ENCODE measurements around the gene CCL2. TPM values are rescaled to one million over a fixed set of nuclear protein-coding genes. Genes with fewer than 3 reads are reported as not detected.

CCL2 gene
- total RNA-seq, 1 donor from 2014 or later: not detected

DNA sequence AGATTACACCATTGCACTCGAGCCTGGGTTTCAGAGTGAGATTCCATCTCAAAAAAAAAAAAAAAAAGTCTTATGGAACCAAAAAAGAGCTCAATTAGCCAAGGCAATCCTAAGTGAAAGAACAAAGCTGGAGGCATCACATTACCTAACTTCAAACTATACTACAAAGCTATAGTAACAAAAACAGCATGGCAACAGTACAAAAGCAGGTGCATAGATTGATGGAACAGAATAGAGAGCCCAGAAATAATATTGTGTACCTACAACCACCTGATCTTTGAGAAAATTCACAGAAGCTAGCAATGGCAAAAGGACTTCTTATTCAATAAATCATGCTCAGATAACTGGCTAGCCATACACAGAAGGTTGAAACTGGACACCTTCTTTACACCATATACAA is 24.7 kb upstream of the CCL2 start:
- Mint-ChIP-seq H3K27me3 (no peaks in the 10 kb centered on the region), H3K4me3 (ENCODE audit: low read depth) (no peak overlapping the region), H3K36me3 (ENCODE audit: insufficient read depth) (no peaks in the 10 kb centered on the region), H3K4me1 (ENCODE audit: low read depth) (peaks cover 7% of the 10 kb centered on the region), H3K27ac (no peak overlapping the region), H3K9me3 (ENCODE audit: low read depth) (peaks cover 12% of the 10 kb centered on the region)
- no peak for DNase-seq (ENCODE audit: low spot score, unreplicated experiment)
- TF ChIP-seq, protein P1, sequence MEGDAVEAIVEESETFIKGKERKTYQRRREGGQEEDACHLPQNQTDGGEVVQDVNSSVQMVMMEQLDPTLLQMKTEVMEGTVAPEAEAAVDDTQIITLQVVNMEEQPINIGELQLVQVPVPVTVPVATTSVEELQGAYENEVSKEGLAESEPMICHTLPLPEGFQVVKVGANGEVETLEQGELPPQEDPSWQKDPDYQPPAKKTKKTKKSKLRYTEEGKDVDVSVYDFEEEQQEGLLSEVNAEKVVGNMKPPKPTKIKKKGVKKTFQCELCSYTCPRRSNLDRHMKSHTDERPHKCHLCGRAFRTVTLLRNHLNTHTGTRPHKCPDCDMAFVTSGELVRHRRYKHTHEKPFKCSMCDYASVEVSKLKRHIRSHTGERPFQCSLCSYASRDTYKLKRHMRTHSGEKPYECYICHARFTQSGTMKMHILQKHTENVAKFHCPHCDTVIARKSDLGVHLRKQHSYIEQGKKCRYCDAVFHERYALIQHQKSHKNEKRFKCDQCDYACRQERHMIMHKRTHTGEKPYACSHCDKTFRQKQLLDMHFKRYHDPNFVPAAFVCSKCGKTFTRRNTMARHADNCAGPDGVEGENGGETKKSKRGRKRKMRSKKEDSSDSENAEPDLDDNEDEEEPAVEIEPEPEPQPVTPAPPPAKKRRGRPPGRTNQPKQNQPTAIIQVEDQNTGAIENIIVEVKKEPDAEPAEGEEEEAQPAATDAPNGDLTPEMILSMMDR (IDR thresholded peaks at IDR 0.05; ENCODE audit: unreplicated experiment): no peak

DNA sequence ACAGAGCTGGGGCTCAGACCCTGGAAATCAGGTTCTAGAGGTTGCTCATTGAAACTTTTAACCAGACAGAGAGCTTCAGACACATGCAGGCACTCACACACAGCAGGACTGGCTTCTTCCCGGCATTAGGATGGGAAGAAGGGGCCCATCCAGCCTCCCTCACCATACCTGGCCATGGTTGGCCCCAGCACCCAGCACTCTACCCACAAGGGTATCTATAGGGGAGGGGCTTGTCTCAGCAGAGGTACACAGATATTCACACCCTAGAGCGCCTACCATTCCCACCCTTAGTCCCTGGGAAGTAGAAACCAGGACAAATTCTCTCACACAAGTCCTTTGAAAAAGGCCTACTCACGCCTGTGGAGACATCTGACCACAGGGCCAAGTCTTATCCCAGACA is 20.5 kb upstream of the CCL2 start:
- H3K36me3 Mint-ChIP-seq (ENCODE audit: insufficient read depth): no peaks in the 10 kb centered on the region
- H3K4me1 Mint-ChIP-seq (ENCODE audit: low read depth): peaks cover 9% of the 10 kb centered on the region
- no peak overlapping the region for H3K27ac Mint-ChIP-seq
- TF ChIP-seq, protein P1 (IDR thresholded peaks at IDR 0.05; ENCODE audit: unreplicated experiment): no peak
- no peak for DNase-seq (ENCODE audit: low spot score, unreplicated experiment)
- H3K4me3 Mint-ChIP-seq (ENCODE audit: low read depth): no peak overlapping the region
- H3K9me3 Mint-ChIP-seq (ENCODE audit: low read depth): peaks cover 10% of the 10 kb centered on the region
- H3K27me3 Mint-ChIP-seq: no peaks in the 10 kb centered on the region

GRCh38 chr17:34235389-34236028 is 19.6 kb upstream of the CCL2 start:
- peaks cover 9% of the 10 kb centered on the region for H3K4me1 Mint-ChIP-seq (ENCODE audit: low read depth)
- peaks cover 7% of the 10 kb centered on the region for H3K9me3 Mint-ChIP-seq (ENCODE audit: low read depth)
- DNase-seq (ENCODE audit: low spot score, unreplicated experiment): no peak
- H3K27me3 Mint-ChIP-seq: peaks cover 2% of the 10 kb centered on the region
- TF ChIP-seq, protein P1 (IDR thresholded peaks at IDR 0.05; ENCODE audit: unreplicated experiment): no peak
- H3K36me3 Mint-ChIP-seq (ENCODE audit: insufficient read depth): no peaks in the 10 kb centered on the region
- no peak overlapping the region for H3K27ac Mint-ChIP-seq
- H3K4me3 Mint-ChIP-seq (ENCODE audit: low read depth): no peak overlapping the region

- Mint-ChIP-seq H3K27me3 (peaks cover 4% of the 10 kb centered on the region), H3K4me3 (ENCODE audit: low read depth) (no peak overlapping the region), H3K9me3 (ENCODE audit: low read depth) (no peaks in the 10 kb centered on the region), H3K4me1 (ENCODE audit: low read depth) (peaks cover 9% of the 10 kb centered on the region), H3K36me3 (ENCODE audit: insufficient read depth) (no peaks in the 10 kb centered on the region), H3K27ac (no peak overlapping the region)
- TF ChIP-seq, protein P1 (IDR thresholded peaks at IDR 0.05; ENCODE audit: unreplicated experiment): no peak
- DNase-seq (ENCODE audit: low spot score, unreplicated experiment): no peak
Observed at GRCh38 chr17:34236281-34236892, 18.7 kb upstream of the CCL2 start.

- no peak overlapping the region for H3K4me3 Mint-ChIP-seq (ENCODE audit: low read depth)
- H3K27me3 Mint-ChIP-seq: peaks cover 4% of the 10 kb centered on the region
- no peak for DNase-seq (ENCODE audit: low spot score, unreplicated experiment)
- H3K36me3 Mint-ChIP-seq (ENCODE audit: insufficient read depth): no peaks in the 10 kb centered on the region
- no peaks in the 10 kb centered on the region for H3K9me3 Mint-ChIP-seq (ENCODE audit: low read depth)
- no peak overlapping the region for H3K27ac Mint-ChIP-seq
- TF ChIP-seq, protein P1 (IDR thresholded peaks at IDR 0.05; ENCODE audit: unreplicated experiment): no peak
- H3K4me1 Mint-ChIP-seq (ENCODE audit: low read depth): peaks cover 9% of the 10 kb centered on the region
Observed at GRCh38 chr17:34237458-34237857, 17.6 kb upstream of the CCL2 start.

Measured in progenitor cell of endocrine pancreas (in vitro differentiated cells).